Prostate gland (tissue), 2 donors: ENCODE results near the gene HOOK2. TPM values are rescaled to one million over a fixed set of nuclear protein-coding genes. Genes with fewer than 3 reads are reported as not detected.
A peak's percentile ranks its signal among the peaks of the same experiment; 100 is the strongest.

ENCODE experiments used
- DNase-seq: peaks from one replicate; pipeline ENCODE4 v3.0.0-alpha.2; 2019; ENCODE audit warnings: low spot score
- H3K27ac ChIP-seq, 2 donors: fragments of 200-600 bp; sonication (generic); 2 replicates each; pipeline ENCODE4 v1.5.1; 2017 to 2019
- H3K27me3 ChIP-seq: fragments of 200-600 bp; sonication (generic); replicated peaks from 2 replicates; pipeline ENCODE4 v1.5.1; 2019; ENCODE audit not compliant: insufficient read depth
- H3K36me3 ChIP-seq, 2 donors: fragments of 200-600 bp; sonication (generic); 1 replicate in 1 of 2; 2 replicates in 1 of 2; pipeline versions ENCODE4 v1.5.1 to v1.8.1; 2017 to 2019
- H3K4me1 ChIP-seq: fragments of 200-600 bp; sonication (generic); replicated peaks from 2 replicates; pipeline ENCODE4 v1.5.1; 2019
- H3K4me3 ChIP-seq, 2 donors: fragments of 200-600 bp; sonication (generic); 2 replicates each; pipeline ENCODE4 v1.5.1; 2017 to 2019
- H3K9me3 ChIP-seq: fragments of 200-600 bp; sonication (generic); 2 replicates; pipeline ENCODE4 v1.5.1; 2017
- CTCF ChIP-seq, 4 experiments: fragments of 200-600 bp in 2 of 4; fragments of 450-650 bp in 2 of 4; sonication (generic) in 2 of 4; IDR thresholded peaks; 1 replicate in 3 of 4; 2 replicates in 1 of 4; pipeline ENCODE4 v1.5.1; 2016 to 2019; ENCODE audit warnings: antibody characterized with exemption in 4 of 4, mild to moderate bottlenecking in 2 of 4, moderate library complexity in 2 of 4
- POLR2A ChIP-seq: fragments of 450-650 bp; IDR thresholded peaks from one replicate; pipeline ENCODE4 v1.6.1; 2016; ENCODE audit warnings: antibody characterized with exemption, mild to moderate bottlenecking
- POLR2AphosphoS5 ChIP-seq: sonication (generic); formaldehyde crosslinking; IDR thresholded peaks from one replicate; pipeline ENCODE4 v1.6.1; 2017; ENCODE audit warnings: antibody characterized with exemption
- WGBS: methylation state at CpG from one replicate; pipeline ENCODE4 v1.1.5; 2018; 5-methylcytosine and 5-hydroxymethylcytosine counted together
- intact Hi-C: fragments of 100-400 bp; cut with DNase I; formaldehyde crosslinking; loops from one replicate; pipeline ENCODE4 v1.14.2; 2022
- total RNA-seq, 2 donors: library from RNA; depleted of rRNA; stranded (reverse); fragments of >200 nt; gene quantifications; one replicate each; pipeline ENCODE4 v1.1.0, GENCODE V29; 2016

The HOOK2 gene
- total RNA-seq, 2 donors from 2014 or later: 49.6 to 126 TPM

GRCh38 chr19:12792853-12793289, 17.5 kb upstream of the HOOK2 start:
- 0% methylated on average over 22 of the region's 22 CpGs for WGBS
- Histone ChIP-seq H3K9me3 (no peaks in the 10 kb centered on the region), H3K4me3 (peak overlapping the region; percentile 79 to 85), H3K27ac (peak overlapping the region; percentile 100), H3K27me3 (no peaks in the 10 kb centered on the region), H3K4me1 (peaks cover 20% of the 10 kb centered on the region), H3K36me3 (no peaks in the 10 kb centered on the region)
- DNase-seq: no peak
- intact Hi-C loops: loop anchor here (10.0 kb wide), 1 partner anchor 68 kb away; the partner anchor contains the start of gene TNPO2
- no peak for TF ChIP-seq POLR2AphosphoS5
- peak; percentile 34 for TF ChIP-seq POLR2A

GRCh38 chr19:12792051-12792852, 16.9 kb upstream of the HOOK2 start:
- Histone ChIP-seq H3K27me3 (no peaks in the 10 kb centered on the region), H3K9me3 (no peaks in the 10 kb centered on the region), H3K27ac (peak overlapping the region; percentile 100), H3K4me1 (peaks cover 24% of the 10 kb centered on the region), H3K4me3 (peak overlapping the region; percentile 79 to 85), H3K36me3 (no peaks in the 10 kb centered on the region)
- no peak for TF ChIP-seq POLR2A
- peak; percentile 58 for TF ChIP-seq POLR2AphosphoS5
- peak in 2 of 4 experiments; percentile 12 to 18 for TF ChIP-seq CTCF (IDR thresholded peaks at IDR 0.05)
- DNase-seq: peak; percentile 57
- intact Hi-C loops: loop anchor here (10.0 kb wide), 1 partner anchor 67 kb away; the partner anchor contains the start of gene TNPO2
- WGBS: under 1% methylated on average over 74 of the region's 84 CpGs

GRCh38 chr19:12791345-12792050, 16.1 kb upstream of the HOOK2 start, which contains the start of gene JUNB:
TSS of gene JUNB (plus strand) at chr19:12791486. CDS start at chr19:12791772, 286 bp downstream.
- H3K4me1 ChIP-seq: peaks cover 32% of the 10 kb centered on the region

GRCh38 chr19:12790628-12791344, 15.4 kb upstream of the HOOK2 start:
- intact Hi-C loops: loop anchor here (10.0 kb wide), 1 partner anchor 66 kb away; the partner anchor contains the start of gene TNPO2
- peak overlapping the region; percentile 79 to 85 for H3K4me3 ChIP-seq
- H3K4me1 ChIP-seq: peaks cover 39% of the 10 kb centered on the region
- no peaks in the 10 kb centered on the region for H3K9me3 ChIP-seq
- TF ChIP-seq POLR2AphosphoS5 (no peak), CTCF (IDR thresholded peaks at IDR 0.05) (no peak), POLR2A (no peak)
- no peak for DNase-seq
- peak overlapping the region; percentile 100 for H3K27ac ChIP-seq
- H3K36me3 ChIP-seq: no peaks in the 10 kb centered on the region
- no peaks in the 10 kb centered on the region for H3K27me3 ChIP-seq
- 2% methylated on average over 22 of the region's 22 CpGs for WGBS

More at GRCh38 chr19:12791345-12792050, 16.1 kb upstream of the HOOK2 start, which contains the start of gene JUNB:
- H3K9me3 ChIP-seq: no peaks in the 10 kb centered on the region
- intact Hi-C loops: loop anchor here (10.0 kb wide), 1 partner anchor 67 kb away; the partner anchor contains the start of gene TNPO2
- peak; percentile 100 for TF ChIP-seq POLR2AphosphoS5
- peak; percentile 100 for TF ChIP-seq POLR2A
- TF ChIP-seq CTCF (IDR thresholded peaks at IDR 0.05): peak in 2 of 4 experiments; percentile 11 to 20
- WGBS: under 1% methylated on average over 73 of the region's 73 CpGs
- H3K36me3 ChIP-seq: no peaks in the 10 kb centered on the region
- H3K27me3 ChIP-seq: no peaks in the 10 kb centered on the region
- peak within 1 kb of the TSS; percentile 100 for H3K27ac ChIP-seq
- DNase-seq: peak; percentile 98
- peak within 1 kb of the TSS; percentile 79 to 85 for H3K4me3 ChIP-seq
